ENCODE measurements around the gene SLC26A6.

DNA sequence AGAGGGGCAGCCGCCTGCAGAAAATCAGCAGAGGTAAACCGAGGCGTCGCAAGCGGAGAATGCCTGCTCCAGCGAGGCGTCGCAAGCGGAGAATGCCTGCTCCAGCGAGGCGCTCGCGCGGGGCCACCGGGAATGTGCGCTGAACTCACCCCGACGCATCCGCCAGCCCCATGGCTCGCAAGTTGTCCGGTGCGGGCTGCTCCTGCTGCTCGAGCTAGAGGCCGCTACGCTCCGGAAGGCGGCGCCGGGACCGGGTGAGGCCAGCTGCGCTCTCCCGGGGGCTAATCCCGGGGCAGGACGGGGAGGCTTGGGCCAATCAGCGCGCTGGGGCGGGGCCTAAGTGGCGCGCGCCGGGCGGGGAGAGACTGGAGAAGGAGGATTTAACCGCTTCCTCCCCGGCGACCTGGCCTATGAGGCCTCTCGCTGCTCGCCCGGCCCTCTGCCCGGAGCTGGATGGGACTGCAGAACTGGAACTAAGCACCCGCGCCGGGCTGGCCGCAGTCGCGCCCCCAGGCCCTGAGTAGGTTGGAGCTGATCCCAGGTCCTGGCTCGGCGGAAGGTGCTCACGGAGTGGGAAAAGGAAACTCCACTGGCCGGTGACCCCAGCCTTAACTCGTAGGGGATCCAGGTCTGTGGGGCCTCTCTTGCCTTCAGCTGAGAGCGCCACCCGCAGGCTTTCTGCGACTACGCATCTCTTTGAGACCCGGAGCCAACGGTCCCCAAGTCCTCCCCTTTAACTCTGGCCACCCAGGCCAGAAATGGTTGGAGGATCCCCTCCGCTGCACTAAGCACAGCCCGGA, at the start of gene SLC26A6:
- TF ChIP-seq CTCF (IDR thresholded peaks at IDR 0.05; ENCODE audit: low read length) (peak; percentile 90), EZH2 (IDR thresholded peaks at IDR 0.05; ENCODE audit: borderline replicate concordance, low read length) (no peak)

Measured in OCI-LY1 (cell line).